ENCODE data around the gene RBM27. TPM values are rescaled to one million over a fixed set of nuclear protein-coding genes. Genes with fewer than 3 reads are reported as not detected.

RBM27 gene
- total RNA-seq, 1 donor: 32.0 TPM

DNA sequence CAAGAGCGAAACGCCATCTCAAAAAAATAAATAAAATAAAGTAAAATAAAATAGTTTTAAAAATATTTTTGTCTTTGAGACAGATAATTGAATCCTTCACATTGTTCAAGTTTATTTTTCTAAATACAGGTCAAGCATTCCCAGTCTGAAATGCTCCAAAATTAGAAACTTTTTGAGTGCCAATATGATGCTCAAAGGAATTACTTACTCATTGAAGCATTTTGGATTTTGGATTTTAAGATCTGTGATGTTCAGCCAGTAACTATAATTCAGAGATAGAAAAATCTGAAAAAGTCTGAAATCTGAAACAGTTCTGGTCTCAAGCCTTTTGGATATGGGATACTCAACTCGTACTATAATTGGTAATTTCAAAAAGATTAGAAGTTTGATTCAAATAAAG lies 39.8 kb downstream of the RBM27 start:
- DNase-seq (ENCODE audit: low read depth): no peak

GRCh38 chr5:146248561-146248960 lies 45.2 kb downstream of the RBM27 start:
- TF ChIP-seq, protein P1, sequence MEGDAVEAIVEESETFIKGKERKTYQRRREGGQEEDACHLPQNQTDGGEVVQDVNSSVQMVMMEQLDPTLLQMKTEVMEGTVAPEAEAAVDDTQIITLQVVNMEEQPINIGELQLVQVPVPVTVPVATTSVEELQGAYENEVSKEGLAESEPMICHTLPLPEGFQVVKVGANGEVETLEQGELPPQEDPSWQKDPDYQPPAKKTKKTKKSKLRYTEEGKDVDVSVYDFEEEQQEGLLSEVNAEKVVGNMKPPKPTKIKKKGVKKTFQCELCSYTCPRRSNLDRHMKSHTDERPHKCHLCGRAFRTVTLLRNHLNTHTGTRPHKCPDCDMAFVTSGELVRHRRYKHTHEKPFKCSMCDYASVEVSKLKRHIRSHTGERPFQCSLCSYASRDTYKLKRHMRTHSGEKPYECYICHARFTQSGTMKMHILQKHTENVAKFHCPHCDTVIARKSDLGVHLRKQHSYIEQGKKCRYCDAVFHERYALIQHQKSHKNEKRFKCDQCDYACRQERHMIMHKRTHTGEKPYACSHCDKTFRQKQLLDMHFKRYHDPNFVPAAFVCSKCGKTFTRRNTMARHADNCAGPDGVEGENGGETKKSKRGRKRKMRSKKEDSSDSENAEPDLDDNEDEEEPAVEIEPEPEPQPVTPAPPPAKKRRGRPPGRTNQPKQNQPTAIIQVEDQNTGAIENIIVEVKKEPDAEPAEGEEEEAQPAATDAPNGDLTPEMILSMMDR (IDR thresholded peaks at IDR 0.05; ENCODE audit: insufficient read depth, low read depth, low read length): no peak
- DNase-seq (ENCODE audit: low read depth): no peak

More for the DNA sequence above, 39.8 kb downstream of the RBM27 start:
- H3K4me3 ChIP-seq (ENCODE audit: low read depth, low read length): no peak overlapping the region
- TF ChIP-seq, protein P1 (IDR thresholded peaks at IDR 0.05; ENCODE audit: insufficient read depth, low read depth, low read length): no peak

GRCh38 chr5:146249801-146250200 lies 46.4 kb downstream of the RBM27 start:
- TF ChIP-seq, protein P1 (IDR thresholded peaks at IDR 0.05; ENCODE audit: insufficient read depth, low read depth, low read length): no peak
- no peak for DNase-seq (ENCODE audit: low read depth)

More at GRCh38 chr5:146248561-146248960, 45.2 kb downstream of the RBM27 start:
- H3K4me3 ChIP-seq (ENCODE audit: low read depth, low read length): no peak overlapping the region

More at GRCh38 chr5:146249801-146250200, 46.4 kb downstream of the RBM27 start:
- H3K4me3 ChIP-seq (ENCODE audit: low read depth, low read length): no peak overlapping the region

Small RNA genes lying within 50 kb of the gene (small RNA-seq; reads per million reads assigned to genes)
- not detected for gene RNU7-180P

Other genes with a start within 250 kb of the RBM27 start
- gene PLAC8L1, start 98.0 kb upstream of the RBM27 start, total RNA-seq: not detected in 2 replicates
- gene LARS1, start 21.0 kb upstream of the RBM27 start, total RNA-seq: 116 and 121 TPM in 2 replicates
- not detected in 2 replicates for gene POU4F3, start 135.2 kb downstream of the RBM27 start, total RNA-seq
- gene TCERG1, start 243.7 kb downstream of the RBM27 start, total RNA-seq: 56.7 and 71.7 TPM in 2 replicates

Measured in fibroblast of villous mesenchyme (primary cell).